ENCODE measurements around the gene CARD9.

DNA sequence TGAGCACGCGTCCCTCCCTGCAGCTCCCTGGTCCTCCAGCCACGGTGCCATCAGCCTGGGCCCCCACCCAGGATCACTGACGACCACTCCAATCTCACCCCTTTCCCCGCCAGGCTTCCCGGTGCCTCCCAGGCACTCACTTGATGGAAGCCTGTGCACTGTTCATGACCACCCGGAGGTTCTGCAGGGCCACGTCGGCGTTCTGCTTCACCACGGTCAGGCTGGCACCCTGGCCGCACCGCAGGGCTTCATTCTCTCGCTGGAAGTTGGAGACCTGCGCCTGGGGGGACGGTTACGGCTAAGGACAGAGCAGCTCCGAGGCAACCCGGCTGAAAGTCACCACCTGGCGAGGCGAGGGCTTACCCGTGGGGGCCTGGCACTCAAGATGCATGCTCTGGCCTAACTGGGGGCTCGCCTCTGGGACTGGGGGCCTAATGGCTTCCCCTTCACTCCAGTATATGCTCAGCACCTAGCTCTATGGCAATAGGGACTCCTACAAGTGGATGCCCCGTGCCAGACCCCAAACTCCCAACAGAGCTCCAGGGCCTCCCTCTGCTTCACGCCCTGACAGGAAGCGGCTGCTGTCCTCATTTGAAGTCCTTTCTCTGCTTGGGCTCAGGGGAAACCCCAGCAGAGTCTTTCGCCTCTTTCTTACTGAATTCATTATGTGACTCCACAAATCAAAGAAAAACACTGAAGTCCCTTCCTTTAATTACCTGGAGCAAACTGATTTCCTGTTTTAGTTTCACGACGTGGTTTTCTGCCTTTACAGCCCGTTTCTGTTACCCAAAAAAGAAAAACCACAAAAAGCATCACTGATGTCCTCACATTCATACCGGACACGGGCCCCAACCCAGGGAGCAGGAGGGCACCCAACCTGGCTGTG is 30.7 kb upstream of the CARD9 start:
- TF ChIP-seq POLR2A (IDR thresholded peaks at IDR 0.05) (no peak), CTCF (IDR thresholded peaks at IDR 0.05) (no peak)

Data from heart left ventricle (tissue), 13 donors.